Neuronal stem cell (in vitro differentiated cells): ENCODE measurements around the gene CAMTA1.

Source experiments
- DNase-seq: peaks from one replicate; pipeline ENCODE4 v3.0.0-alpha.2; 2013; ENCODE audit warnings: low spot score
- H2AFZ ChIP-seq: one replicate; pipeline ENCODE4 v1.6.1; 2013; ENCODE audit warnings: mild to moderate bottlenecking, low read length, inconsistent platforms
- H2AK5ac ChIP-seq: 2 replicates; pipeline ENCODE4 v1.6.1; 2013; ENCODE audit warnings: low read depth, mild to moderate bottlenecking, inconsistent platforms, low read length, moderate library complexity, mixed read lengths
- H2BK120ac ChIP-seq: 2 replicates; pipeline ENCODE4 v1.6.1; 2013; ENCODE audit warnings: low read depth, mild to moderate bottlenecking, inconsistent platforms, low read length, moderate library complexity, mixed read lengths
- H2BK12ac ChIP-seq: one replicate; pipeline ENCODE4 v1.6.1; 2013; ENCODE audit warnings: low read length, inconsistent platforms
- H2BK15ac ChIP-seq: 2 replicates; pipeline ENCODE4 v1.6.1; 2013; ENCODE audit warnings: mild to moderate bottlenecking, low read length, inconsistent platforms, mixed read lengths
- H2BK5ac ChIP-seq: one replicate; pipeline ENCODE4 v1.6.1; 2013; ENCODE audit warnings: inconsistent platforms, mild to moderate bottlenecking, low read length, moderate library complexity
- H3K14ac ChIP-seq: one replicate; pipeline ENCODE4 v1.6.1; 2013; ENCODE audit warnings: low read length, inconsistent platforms
- H3K18ac ChIP-seq: 2 replicates; pipeline ENCODE4 v1.6.1; 2013; ENCODE audit warnings: low read length, inconsistent platforms
- H3K23ac ChIP-seq: 2 replicates; pipeline ENCODE4 v1.6.1; 2013; ENCODE audit warnings: low read depth, mild to moderate bottlenecking, mixed read lengths, low read length, inconsistent platforms; ENCODE audit not compliant: poor library complexity
- H3K27ac ChIP-seq: replicated peaks from 3 replicates; pipeline ENCODE4 v1.5.1; 2013; ENCODE audit warnings: low read length, inconsistent platforms
- H3K27me3 ChIP-seq, 3 experiments: 2 replicates each; pipeline ENCODE4 v1.6.1; 2013; ENCODE audit warnings: low read length in 3 of 3, mild to moderate bottlenecking in 2 of 3, inconsistent platforms in 1 of 3, low read depth in 1 of 3, mixed read lengths in 1 of 3, moderate library complexity in 1 of 3; ENCODE audit not compliant: control insufficient read depth in 3 of 3, insufficient read depth in 3 of 3
- H3K36me3 ChIP-seq, 2 donors: replicated peaks in 1 of 2; 2 replicates each; pipeline ENCODE4 v1.6.1; 2013; ENCODE audit warnings: low read length in 2 of 2; ENCODE audit not compliant: control insufficient read depth in 2 of 2, insufficient read depth in 2 of 2
- H3K4ac ChIP-seq: 2 replicates; pipeline ENCODE4 v1.6.1; 2013; ENCODE audit warnings: inconsistent platforms, mild to moderate bottlenecking, low read length, moderate library complexity
- H3K4me1 ChIP-seq, 2 donors: 1 replicate in 1 of 2; 2 replicates in 1 of 2; pipeline ENCODE4 v1.6.1; 2013; ENCODE audit warnings: low read length in 2 of 2, low read depth in 1 of 2; ENCODE audit not compliant: control insufficient read depth in 2 of 2, insufficient read depth in 1 of 2
- H3K4me2 ChIP-seq: one replicate; pipeline ENCODE4 v1.6.1; 2013; ENCODE audit warnings: mild to moderate bottlenecking, low read length, inconsistent platforms; ENCODE audit not compliant: insufficient read depth, poor library complexity, severe bottlenecking
- H3K4me3 ChIP-seq, 2 donors: 2 replicates each; pipeline ENCODE4 v1.5.1; 2013; ENCODE audit warnings: low read length in 2 of 2, mild to moderate bottlenecking in 2 of 2, inconsistent platforms in 1 of 2, moderate library complexity in 1 of 2
- H3K79me1 ChIP-seq: one replicate; pipeline ENCODE4 v1.6.1; 2013; ENCODE audit warnings: low read depth, mild to moderate bottlenecking, inconsistent platforms, low read length, moderate library complexity
- H3K9ac ChIP-seq: one replicate; pipeline ENCODE4 v1.6.1; 2013; ENCODE audit warnings: mild to moderate bottlenecking, low read depth, low read length, inconsistent platforms; ENCODE audit not compliant: poor library complexity
- H3K9me3 ChIP-seq, 2 donors: replicated peaks in 1 of 2; 2 replicates each; pipeline versions ENCODE3 to v1.6.1; 2013; ENCODE audit warnings: low read length in 2 of 2, mild to moderate bottlenecking in 2 of 2, inconsistent platforms in 1 of 2, low read depth in 1 of 2, mixed read lengths in 1 of 2, moderate library complexity in 1 of 2; ENCODE audit not compliant: control insufficient read depth in 2 of 2, insufficient read depth in 1 of 2
- H4K8ac ChIP-seq: one replicate; pipeline ENCODE4 v1.6.1; 2013; ENCODE audit warnings: low read depth, mild to moderate bottlenecking, inconsistent platforms, low read length, moderate library complexity
- H4K91ac ChIP-seq: one replicate; pipeline ENCODE4 v1.6.1; 2013; ENCODE audit warnings: low read length, low read depth, mild to moderate bottlenecking, inconsistent platforms; ENCODE audit not compliant: poor library complexity
- WGBS, 2 donors: extraction: QIAGEN DNeasy Blood & Tissue Kit; methylation state at CpG; one replicate each; pipeline ENCODE4 v1.1.7; 2013; ENCODE audit warnings: missing lambda C conversion rate in 2 of 2, mixed read lengths in 1 of 2; ENCODE audit not compliant: insufficient read length in 2 of 2, insufficient replicate concordance in 1 of 2; ENCODE audit errors: extremely low coverage in 2 of 2; 5-methylcytosine and 5-hydroxymethylcytosine counted together

The CAMTA1 gene

GRCh38 chr1:7510389-7510931 lies 725.2 kb downstream of the CAMTA1 start:
- H4K8ac ChIP-seq: no peak overlapping the region
- no peak overlapping the region for H3K18ac ChIP-seq
- no peak overlapping the region for H3K4me3 ChIP-seq
- WGBS, 2 donors: no CpG with 5 or more reads among the region's 7 CpGs
- no peak overlapping the region for H3K4ac ChIP-seq
- no peak for DNase-seq
- no peak overlapping the region for H2BK120ac ChIP-seq
- no peak overlapping the region for H3K9ac ChIP-seq
- no peak overlapping the region for H2BK5ac ChIP-seq
- no peak overlapping the region for H2BK15ac ChIP-seq
- H3K36me3 ChIP-seq: no peaks in the 10 kb centered on the region
- H3K4me2 ChIP-seq: no peak overlapping the region
- no peak overlapping the region for H2AFZ ChIP-seq
- peaks cover 0 to 6% of the 10 kb centered on the region in 2 donors for H3K4me1 ChIP-seq
- H3K79me1 ChIP-seq: no peaks in the 10 kb centered on the region
- no peaks in the 10 kb centered on the region for H3K9me3 ChIP-seq
- no peak overlapping the region for H4K91ac ChIP-seq
- peaks cover 0 to 15% (median 2%) of the 10 kb centered on the region in 3 experiments for H3K27me3 ChIP-seq
- H3K23ac ChIP-seq: no peak overlapping the region
- H3K27ac ChIP-seq: no peak overlapping the region
- no peak overlapping the region for H3K14ac ChIP-seq
- H2AK5ac ChIP-seq: no peak overlapping the region
- H2BK12ac ChIP-seq: no peak overlapping the region

GRCh38 chr1:7511381-7511780 lies 726.1 kb downstream of the CAMTA1 start:
- Histone ChIP-seq H3K79me1 (no peaks in the 10 kb centered on the region), H2AK5ac (no peak overlapping the region), H3K9me3 (no peaks in the 10 kb centered on the region), H2BK120ac (no peak overlapping the region), H3K9ac (no peak overlapping the region), H3K4ac (no peak overlapping the region), H3K23ac (no peak overlapping the region), H2BK15ac (no peak overlapping the region), H3K36me3 (no peaks in the 10 kb centered on the region), H3K4me1 (peaks cover 0 to 6% of the 10 kb centered on the region in 2 donors), H3K27me3 (peaks cover 0 to 15% (median 2%) of the 10 kb centered on the region in 3 experiments), H4K8ac (no peak overlapping the region), H4K91ac (no peak overlapping the region), H3K18ac (no peak overlapping the region), H3K4me3 (no peak overlapping the region), H3K4me2 (no peak overlapping the region), H2BK5ac (no peak overlapping the region), H3K14ac (no peak overlapping the region), H2BK12ac (no peak overlapping the region), H3K27ac (no peak overlapping the region), H2AFZ (no peak overlapping the region)
- no peak for DNase-seq
- WGBS, 2 donors: no CpG with 5 or more reads among the region's 2 CpGs

GRCh38 chr1:7513081-7513480 lies 727.8 kb downstream of the CAMTA1 start:
- Histone ChIP-seq H3K4me3 (no peak overlapping the region), H2BK120ac (no peak overlapping the region), H4K8ac (no peak overlapping the region), H2BK15ac (no peak overlapping the region), H3K23ac (no peak overlapping the region), H3K4me2 (no peak overlapping the region), H2AK5ac (no peak overlapping the region), H3K9ac (no peak overlapping the region), H3K9me3 (no peaks in the 10 kb centered on the region), H3K79me1 (no peaks in the 10 kb centered on the region), H4K91ac (no peak overlapping the region), H3K14ac (no peak overlapping the region), H3K27ac (no peak overlapping the region), H2AFZ (no peak overlapping the region), H3K18ac (no peak overlapping the region), H2BK12ac (no peak overlapping the region), H2BK5ac (no peak overlapping the region), H3K36me3 (no peaks in the 10 kb centered on the region), H3K27me3 (peaks cover 0 to 15% (median 0%) of the 10 kb centered on the region in 3 experiments), H3K4me1 (peaks cover 0 to 6% of the 10 kb centered on the region in 2 donors), H3K4ac (no peak overlapping the region)
- DNase-seq: no peak
- WGBS, 2 donors: no CpG with 5 or more reads among the region's 10 CpGs

GRCh38 chr1:7515175-7515574 lies 729.9 kb downstream of the CAMTA1 start:
- no peak overlapping the region for H2BK5ac ChIP-seq

More at GRCh38 chr1:7515175-7515574, 729.9 kb downstream of the CAMTA1 start:
- Histone ChIP-seq H3K27me3 (peaks cover 0 to 5% (median 0%) of the 10 kb centered on the region in 3 experiments), H2BK12ac (no peak overlapping the region), H3K9me3 (no peaks in the 10 kb centered on the region), H2AFZ (no peak overlapping the region), H3K36me3 (no peaks in the 10 kb centered on the region), H3K27ac (no peak overlapping the region), H4K8ac (no peak overlapping the region), H2AK5ac (no peak overlapping the region), H4K91ac (no peak overlapping the region), H3K14ac (no peak overlapping the region), H3K4me2 (no peak overlapping the region), H2BK120ac (no peak overlapping the region), H2BK15ac (no peak overlapping the region), H3K79me1 (no peaks in the 10 kb centered on the region), H3K23ac (no peak overlapping the region), H3K4me3 (no peak overlapping the region), H3K4me1 (no peaks in the 10 kb centered on the region), H3K9ac (no peak overlapping the region), H3K4ac (no peak overlapping the region), H3K18ac (no peak overlapping the region)
- no peak for DNase-seq
- no CpG with 5 or more reads among the region's 5 CpGs for WGBS, 2 donors
